Right cardiac atrium (tissue), 5 donors: ENCODE measurements around the gene DENND1A. TPM values are rescaled to one million over a fixed set of nuclear protein-coding genes. Genes with fewer than 3 reads are reported as not detected.

Source experiments
- ATAC-seq, 2 donors: fragments of 200-7000 bp; cut with Tn5 transposase; one replicate each; pipeline versions ENCODE4 v1.8.0 to v1.9.1; 2020; ENCODE audit warnings: moderate library complexity in 2 of 2, mild to moderate bottlenecking in 1 of 2
- DNase-seq, 3 donors: peaks; one replicate each; pipeline ENCODE4 v3.0.0-alpha.2; 2020
- H3K27ac ChIP-seq: one replicate; pipeline ENCODE4 v1.5.1; 2013; ENCODE audit warnings: mild to moderate bottlenecking, low read length, control low read depth, moderate library complexity
- H3K27me3 ChIP-seq: one replicate; pipeline ENCODE4 v1.6.1; 2013; ENCODE audit not compliant: control insufficient read depth, insufficient read depth
- H3K4me1 ChIP-seq: one replicate; pipeline ENCODE4 v1.6.1; 2013; ENCODE audit warnings: low read length; ENCODE audit not compliant: control insufficient read depth, insufficient read depth
- H3K4me3 ChIP-seq: one replicate; pipeline ENCODE4 v1.5.1; 2013; ENCODE audit warnings: low read length, control low read depth
- H3K9me3 ChIP-seq: one replicate; pipeline ENCODE4 v1.6.1; 2013; ENCODE audit warnings: low read length; ENCODE audit not compliant: control insufficient read depth
- WGBS: extraction: QIAGEN DNeasy Blood & Tissue Kit; methylation state at CpG from one replicate; pipeline ENCODE4 v1.1.7; 2013; 5-methylcytosine and 5-hydroxymethylcytosine counted together
- intact Hi-C, 4 donors: fragments of 100-400 bp; cut with DNase I; formaldehyde crosslinking; loops; one replicate each; pipeline versions ENCODE4 v1.11.0 to v1.14.0; 2022 to 2023
- polyA plus RNA-seq: library from polyadenylated mRNA; stranded (reverse); fragments of 200-250 nt; gene quantifications from one replicate; pipeline ENCODE4 v1.2.3, GENCODE V29; 2013
- total RNA-seq, 4 donors: library from RNA; stranded (reverse); fragmentation: NEBNext Ultra II Directional; extraction: Animal tissue kit (Norgen Biotek cat#: 25700); gene quantifications; one replicate each; pipeline ENCODE4 v1.2.1, GENCODE V29; 2021
- donor health status: healthy with polysubstance abuse.
- donor health status: DM: no; HTN: yes; CAD: no.
- donor health status: DM: no; HTN: no; CAD: no.
- donor health status: DM: no; HTN: yes; CAD: no; lungs with severe emphysema.
- donor health status: DM: yes; HTN: yes; CAD: no.

The DENND1A gene
- total and polyA plus RNA-seq, 5 donors = 11.4 to 19.3 (median 17.4) TPM

- Histone ChIP-seq H3K27me3 (no peaks in the 10 kb centered on the region), H3K4me3 (no peak overlapping the region), H3K27ac (no peak overlapping the region), H3K9me3 (no peaks in the 10 kb centered on the region), H3K4me1 (no peaks in the 10 kb centered on the region)
- DNase-seq = no peak
- intact Hi-C loops = no loop called here
- no peak for ATAC-seq
- WGBS = 97% methylated on average over 10 of the region's 10 CpGs
Observed at GRCh38 chr9:123584202-123585176, 345.4 kb downstream of the DENND1A start.

GRCh38 chr9:123583646-123584045 is 346.3 kb downstream of the DENND1A start:
- no peak for DNase-seq

GRCh38 chr9:123571240-123571639 is 358.7 kb downstream of the DENND1A start:
- intact Hi-C loops = no loop called here
- 86% methylated on average over 2 of the region's 2 CpGs for WGBS
- no peak for ATAC-seq

More at GRCh38 chr9:123583646-123584045, 346.3 kb downstream of the DENND1A start:
- no peaks in the 10 kb centered on the region for H3K9me3 ChIP-seq
- 86% methylated on average over 2 of the region's 2 CpGs for WGBS
- no peak overlapping the region for H3K4me3 ChIP-seq
- no peak overlapping the region for H3K27ac ChIP-seq
- H3K27me3 ChIP-seq = no peaks in the 10 kb centered on the region
- no peaks in the 10 kb centered on the region for H3K4me1 ChIP-seq
- no peak for ATAC-seq
- intact Hi-C loops = no loop called here

GRCh38 chr9:123568691-123569688 is 360.9 kb downstream of the DENND1A start:
- WGBS = 42% methylated on average over 17 of the region's 17 CpGs
- ATAC-seq (peak; percentile 53 to 81), DNase-seq (peak in 1 of 3 donors; percentile 73)
- no peak overlapping the region for H3K4me3 ChIP-seq
- no peaks in the 10 kb centered on the region for H3K27me3 ChIP-seq
- H3K27ac ChIP-seq = no peak overlapping the region
- intact Hi-C loops = no loop called here
- H3K9me3 ChIP-seq = no peaks in the 10 kb centered on the region
- H3K4me1 ChIP-seq = peaks cover 4% of the 10 kb centered on the region

More at GRCh38 chr9:123571240-123571639, 358.7 kb downstream of the DENND1A start:
- Histone ChIP-seq H3K9me3 (no peaks in the 10 kb centered on the region), H3K4me3 (no peak overlapping the region), H3K27me3 (no peaks in the 10 kb centered on the region), H3K27ac (no peak overlapping the region), H3K4me1 (peaks cover 4% of the 10 kb centered on the region)
- DNase-seq = no peak

DNA sequence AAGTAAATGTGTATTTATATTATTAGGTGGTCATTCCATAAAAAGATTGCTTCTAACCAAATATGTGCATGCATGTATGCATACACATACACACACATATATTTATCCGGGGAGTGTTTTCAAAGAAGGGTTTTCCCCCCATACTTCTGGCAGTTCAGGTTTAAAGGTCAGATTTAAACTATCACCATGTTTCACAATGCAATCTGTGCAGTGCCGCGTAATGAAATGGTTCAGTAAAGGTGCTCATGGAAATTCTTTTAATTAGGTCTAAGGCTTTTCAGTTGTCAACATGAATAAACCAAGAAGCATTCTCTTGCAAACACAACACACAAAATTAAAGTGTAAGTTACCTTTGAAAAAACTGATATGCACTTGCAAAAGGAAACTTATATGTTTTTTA is 362.9 kb downstream of the DENND1A start:
- Histone ChIP-seq H3K27me3 (no peaks in the 10 kb centered on the region), H3K27ac (no peak overlapping the region), H3K9me3 (no peaks in the 10 kb centered on the region), H3K4me3 (no peak overlapping the region), H3K4me1 (peaks cover 4% of the 10 kb centered on the region)
- intact Hi-C loops = no loop called here
- WGBS = 98% methylated on average over 3 of the region's 3 CpGs
- ATAC-seq = no peak
- DNase-seq = no peak

- H3K9me3 ChIP-seq = no peaks in the 10 kb centered on the region
- H3K4me1 ChIP-seq = peaks cover 4% of the 10 kb centered on the region
- H3K27ac ChIP-seq = no peak overlapping the region
- no peaks in the 10 kb centered on the region for H3K27me3 ChIP-seq
- no peak overlapping the region for H3K4me3 ChIP-seq
- WGBS = 92% methylated on average over 1 of the region's 1 CpG
- ATAC-seq (no peak), DNase-seq (no peak)
- intact Hi-C loops = no loop called here
Observed at GRCh38 chr9:123564652-123565051, 365.3 kb downstream of the DENND1A start.

DNA sequence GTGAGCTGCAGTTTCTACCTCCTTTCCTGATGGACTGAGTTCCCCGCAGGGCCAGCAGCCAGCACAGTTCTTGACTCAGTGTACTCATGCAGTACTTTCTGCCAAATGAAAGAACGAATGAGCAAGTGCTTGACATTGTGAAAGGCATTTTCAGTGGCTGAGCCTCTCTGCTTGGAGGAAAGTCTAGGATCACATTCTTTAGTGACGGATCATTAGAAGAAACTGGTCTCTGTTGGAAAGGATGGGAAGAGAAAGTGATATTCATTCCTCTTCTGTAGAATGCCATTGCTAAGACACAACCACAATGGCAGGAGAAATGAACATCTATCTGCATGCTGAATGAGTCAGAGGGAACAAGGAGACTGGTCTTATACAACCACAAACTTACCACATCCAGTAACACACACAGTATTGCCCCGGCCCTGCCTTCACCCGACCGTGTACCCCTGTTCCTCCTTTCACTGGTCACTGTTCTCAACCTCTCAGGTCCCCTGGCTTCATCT is 367.0 kb downstream of the DENND1A start:
- H3K27ac ChIP-seq = no peak overlapping the region
- H3K27me3 ChIP-seq = no peaks in the 10 kb centered on the region
- no peaks in the 10 kb centered on the region for H3K9me3 ChIP-seq
- no peak overlapping the region for H3K4me3 ChIP-seq
- intact Hi-C loops = no loop called here
- no peak for ATAC-seq
- 77% methylated on average over 6 of the region's 6 CpGs for WGBS
- DNase-seq = no peak
- H3K4me1 ChIP-seq = no peaks in the 10 kb centered on the region

DNA sequence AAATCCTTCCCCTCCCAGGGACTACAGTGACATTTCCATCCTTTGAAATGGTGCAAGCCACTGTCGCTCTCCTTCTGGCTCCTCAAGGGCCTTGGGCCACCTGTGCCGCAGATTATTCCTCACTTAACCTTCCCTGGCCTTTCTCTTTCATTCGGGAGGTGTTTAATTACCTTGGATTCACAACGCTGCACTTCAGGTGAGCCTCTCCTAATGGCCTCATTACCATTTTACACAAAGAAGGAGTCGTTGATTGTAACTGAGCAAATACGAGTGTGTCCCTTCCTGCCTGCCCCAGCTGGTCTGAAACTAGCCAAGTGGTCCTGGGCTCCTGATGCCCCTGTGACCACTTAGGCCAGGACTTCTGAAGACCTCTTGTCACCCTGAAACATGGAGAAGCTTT is 368.9 kb downstream of the DENND1A start:
- H3K27me3 ChIP-seq = no peaks in the 10 kb centered on the region
- intact Hi-C loops = no loop called here
- no peak overlapping the region for H3K27ac ChIP-seq
- no peaks in the 10 kb centered on the region for H3K4me1 ChIP-seq
- no peaks in the 10 kb centered on the region for H3K9me3 ChIP-seq
- ATAC-seq = no peak
- WGBS = 88% methylated on average over 6 of the region's 6 CpGs
- no peak overlapping the region for H3K4me3 ChIP-seq
- DNase-seq = no peak

DNA sequence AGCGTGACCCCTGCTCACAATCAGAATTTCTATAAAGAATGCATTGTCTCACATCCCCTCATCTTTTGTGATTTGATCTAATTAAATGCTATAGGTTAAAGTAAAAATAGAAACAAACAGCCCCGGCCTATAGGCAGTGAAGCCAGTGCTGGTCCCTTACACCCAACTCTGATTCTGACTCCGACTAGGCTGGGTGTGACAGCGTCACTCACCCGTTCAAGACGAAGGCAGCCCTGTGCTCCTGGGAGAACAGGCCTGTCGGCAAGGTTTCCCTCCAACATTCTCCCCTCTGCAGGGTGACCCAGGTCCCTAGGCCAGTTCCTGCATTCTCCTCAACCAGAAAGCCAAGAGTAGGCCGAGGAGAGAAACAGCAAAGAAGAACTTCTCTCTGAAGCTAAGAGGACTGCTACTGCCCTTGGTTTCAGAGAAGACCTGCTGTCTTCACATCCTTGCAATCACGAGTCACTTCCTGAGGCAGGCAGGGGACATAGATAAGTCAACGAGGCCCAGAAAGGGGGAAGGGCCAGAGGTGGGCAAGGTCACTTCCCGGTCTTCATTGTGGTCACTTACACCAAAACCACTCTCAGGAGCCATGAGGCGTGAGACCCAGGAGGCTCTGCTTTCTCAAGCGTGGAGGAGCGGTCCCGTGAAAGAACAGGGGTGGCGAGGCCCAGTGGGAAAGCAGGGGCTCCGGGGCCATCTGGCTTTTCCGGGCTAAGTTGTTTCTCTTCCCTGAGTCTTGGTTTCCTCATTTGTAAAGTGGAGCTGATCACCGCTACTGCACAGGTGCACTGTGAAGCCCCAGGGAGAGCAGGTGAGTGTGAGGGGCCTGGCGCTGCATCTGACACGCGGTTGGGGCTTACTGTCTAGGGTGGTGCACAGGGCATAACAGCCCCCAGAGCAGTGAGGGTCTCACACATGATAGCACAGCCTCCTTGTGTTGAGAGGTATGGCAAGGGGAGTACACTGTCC is 373.2 kb downstream of the DENND1A start:
- no peaks in the 10 kb centered on the region for H3K9me3 ChIP-seq
- DNase-seq = no peak
- H3K27me3 ChIP-seq = no peaks in the 10 kb centered on the region
- WGBS = 89% methylated on average over 22 of the region's 22 CpGs
- H3K4me3 ChIP-seq = no peak overlapping the region
- no peak for ATAC-seq
- intact Hi-C loops = loop anchor here in 1 of 4 donors (10.0 kb wide), 1 partner anchor 408 kb away; no protein-coding TSS in a partner anchor
- H3K27ac ChIP-seq = no peak overlapping the region
- H3K4me1 ChIP-seq = no peaks in the 10 kb centered on the region

- H3K27ac ChIP-seq = no peak overlapping the region
- no peaks in the 10 kb centered on the region for H3K9me3 ChIP-seq
- H3K4me3 ChIP-seq = no peak overlapping the region
- H3K27me3 ChIP-seq = no peaks in the 10 kb centered on the region
- ATAC-seq (peak; percentile 67 to 87), DNase-seq (peak; percentile 37 to 75 (median 60))
- H3K4me1 ChIP-seq = no peaks in the 10 kb centered on the region
- WGBS = 66% methylated on average over 3 of the region's 3 CpGs
- intact Hi-C loops = loop anchor here in 1 of 4 donors (10.0 kb wide), 1 partner anchor 409 kb away; no protein-coding TSS in a partner anchor
Observed at GRCh38 chr9:123555646-123556045, 374.3 kb downstream of the DENND1A start.
